H1 (cell line): ENCODE measurements around the gene TPO.

Source experiments
- EP300 ChIP-seq, 2 experiments: IDR thresholded peaks; 1 replicate in 1 of 2; 2 replicates in 1 of 2; pipeline ENCODE4 v1.6.1; 2011 to 2012; ENCODE audit warnings: low read depth in 2 of 2, low read length in 2 of 2, mild to moderate bottlenecking in 2 of 2, borderline replicate concordance in 1 of 2, inconsistent platforms in 1 of 2, moderate library complexity in 1 of 2
- POLR2A ChIP-seq, 2 experiments: IDR thresholded peaks; 1 replicate in 1 of 2; 2 replicates in 1 of 2; pipeline ENCODE4 v1.6.1; 2011; ENCODE audit warnings: low read depth in 2 of 2, low read length in 2 of 2, mild to moderate bottlenecking in 2 of 2; ENCODE audit errors: control extremely low read depth in 1 of 2
- SUZ12 ChIP-seq: fragments of 200-600 bp; sonication (generic); IDR thresholded peaks from 2 replicates; pipeline ENCODE4 v1.6.1; 2012; ENCODE audit warnings: mild to moderate bottlenecking, inconsistent platforms, low read length, moderate library complexity, mixed read lengths
- TEAD4 ChIP-seq: IDR thresholded peaks from 2 replicates; pipeline ENCODE4 v1.6.1; 2012; ENCODE audit warnings: low read depth, low read length, inconsistent platforms, mixed read lengths
- TF ChIP-seq, protein P1 (sequence below), 3 experiments: IDR thresholded peaks; 1 replicate in 2 of 3; 2 replicates in 1 of 3; pipeline versions ENCODE4 v1.5.1 to v1.6.1; 2011; ENCODE audit warnings: low read length in 3 of 3, mild to moderate bottlenecking in 3 of 3, inconsistent platforms in 2 of 3, low read depth in 1 of 3, moderate library complexity in 1 of 3; ENCODE audit not compliant: insufficient read depth in 1 of 3; ENCODE audit errors: control extremely low read depth in 1 of 3

- no peak for TF ChIP-seq EP300 (IDR thresholded peaks at IDR 0.05; ENCODE audit: borderline replicate concordance in 1 of 2, low read depth in 2 of 2, low read length in 2 of 2)
- no peak for TF ChIP-seq POLR2A (IDR thresholded peaks at IDR 0.05; ENCODE audit: control extremely low read depth in 1 of 2, low read depth in 2 of 2, low read length in 2 of 2)
- no peak for TF ChIP-seq TEAD4
- TF ChIP-seq, protein P1, sequence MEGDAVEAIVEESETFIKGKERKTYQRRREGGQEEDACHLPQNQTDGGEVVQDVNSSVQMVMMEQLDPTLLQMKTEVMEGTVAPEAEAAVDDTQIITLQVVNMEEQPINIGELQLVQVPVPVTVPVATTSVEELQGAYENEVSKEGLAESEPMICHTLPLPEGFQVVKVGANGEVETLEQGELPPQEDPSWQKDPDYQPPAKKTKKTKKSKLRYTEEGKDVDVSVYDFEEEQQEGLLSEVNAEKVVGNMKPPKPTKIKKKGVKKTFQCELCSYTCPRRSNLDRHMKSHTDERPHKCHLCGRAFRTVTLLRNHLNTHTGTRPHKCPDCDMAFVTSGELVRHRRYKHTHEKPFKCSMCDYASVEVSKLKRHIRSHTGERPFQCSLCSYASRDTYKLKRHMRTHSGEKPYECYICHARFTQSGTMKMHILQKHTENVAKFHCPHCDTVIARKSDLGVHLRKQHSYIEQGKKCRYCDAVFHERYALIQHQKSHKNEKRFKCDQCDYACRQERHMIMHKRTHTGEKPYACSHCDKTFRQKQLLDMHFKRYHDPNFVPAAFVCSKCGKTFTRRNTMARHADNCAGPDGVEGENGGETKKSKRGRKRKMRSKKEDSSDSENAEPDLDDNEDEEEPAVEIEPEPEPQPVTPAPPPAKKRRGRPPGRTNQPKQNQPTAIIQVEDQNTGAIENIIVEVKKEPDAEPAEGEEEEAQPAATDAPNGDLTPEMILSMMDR (IDR thresholded peaks at IDR 0.05; ENCODE audit: control extremely low read depth in 1 of 3, insufficient read depth in 1 of 3, low read depth in 1 of 3, low read length in 3 of 3): no peak
- no peak for TF ChIP-seq SUZ12
Observed at GRCh38 chr2:1518331-1518803, 105.1 kb downstream of the TPO start.
